C1 segment of cervical spinal cord (tissue), 14 donors: ENCODE data around the gene KRTAP10-5.
"Not testable (repeated sequence)": the region's sequence is repeated elsewhere in the genome, so short reads cannot be mapped to it uniquely, and the experiment has no call there.

Source experiments
- DNase-seq, 14 donors: peaks; one replicate each; lab custom pipeline; 2025; lab: John Stamatoyannopoulos, UW

Gene KRTAP10-5

GRCh38 chr21:44590897-44591800, 10.7 kb upstream of the KRTAP10-5 start:
- DNase-seq, result peak in 1 of 14 donors; percentile 53

GRCh38 chr21:44590311-44590721, 9.9 kb upstream of the KRTAP10-5 start:
- no peak for DNase-seq

- no peak for DNase-seq
Measured at GRCh38 chr21:44589586-44590305, 9.3 kb upstream of the KRTAP10-5 start.

- no peak for DNase-seq
Measured at GRCh38 chr21:44589094-44589493, 8.7 kb upstream of the KRTAP10-5 start.

GRCh38 chr21:44585892-44586291, 5.5 kb upstream of the KRTAP10-5 start:
- no peak for DNase-seq

GRCh38 chr21:44583800-44584147, 3.4 kb upstream of the KRTAP10-5 start:
- DNase-seq, result no peak

- no peak for DNase-seq
Measured at GRCh38 chr21:44583089-44583799, 2.8 kb upstream of the KRTAP10-5 start.

- DNase-seq, result no peak
Measured at GRCh38 chr21:44582055-44582454, 1.7 kb upstream of the KRTAP10-5 start.

GRCh38 chr21:44581158-44581557, 754 bp upstream of the KRTAP10-5 start:
- no peak for DNase-seq

- DNase-seq, result no peak
Measured at GRCh38 chr21:44579833-44580144, 615 bp downstream of the KRTAP10-5 start.

- no peak for DNase-seq
Measured at GRCh38 chr21:44579056-44579832, 1.2 kb downstream of the KRTAP10-5 start.

- no peak for DNase-seq
Measured at GRCh38 chr21:44578371-44579055, 1.9 kb downstream of the KRTAP10-5 start.

GRCh38 chr21:44576025-44576420, 4.4 kb downstream of the KRTAP10-5 start:
- DNase-seq, result no peak

GRCh38 chr21:44575307-44576024, 4.9 kb downstream of the KRTAP10-5 start:
- no peak for DNase-seq

- DNase-seq, result no peak
Measured at GRCh38 chr21:44574457-44575306, 5.7 kb downstream of the KRTAP10-5 start.

GRCh38 chr21:44573630-44574456, 6.6 kb downstream of the KRTAP10-5 start, which contains the start of gene KRTAP10-4:
Gene KRTAP10-4 (plus strand): TSS chr21:44573729. CDS start chr21:44573759, 30 bp downstream.
- not testable (repeated sequence) for DNase-seq

- DNase-seq, result no peak
Measured at GRCh38 chr21:44572959-44573583, 7.3 kb downstream of the KRTAP10-5 start.
